Natural killer cell (primary cell): ENCODE measurements around the gene OLFM3. TPM values are rescaled to one million over a fixed set of nuclear protein-coding genes. Genes with fewer than 3 reads are reported as not detected.

Experiments
- ATAC-seq, 3 donors: fragments of 150-1000 bp in 2 of 3; fragments of 200-7000 bp in 1 of 3; cut with Tn5 transposase; 1 replicate in 1 of 3; 2 replicates in 2 of 3; pipeline ENCODE4 v1.10.0; 2021; ENCODE audit warnings: mild to moderate bottlenecking in 2 of 3, moderate library complexity in 2 of 3
- DNase-seq, 2 donors: peaks; one replicate each; pipeline versions ENCODE4 v3.0.0 to v3.0.0-alpha.2; 2013 to 2021; ENCODE audit warnings: mixed read lengths in 1 of 2
- H3K27ac ChIP-seq: one replicate; pipeline ENCODE4 v1.5.1; 2013; ENCODE audit warnings: mild to moderate bottlenecking, low read length
- H3K27me3 ChIP-seq: one replicate; pipeline ENCODE4 v1.6.1; 2013; ENCODE audit warnings: low read length; ENCODE audit not compliant: control insufficient read depth, insufficient read depth
- H3K36me3 ChIP-seq: one replicate; pipeline ENCODE4 v1.6.1; 2013; ENCODE audit warnings: low read length; ENCODE audit not compliant: control insufficient read depth, insufficient read depth
- H3K4me1 ChIP-seq: one replicate; pipeline ENCODE4 v1.6.1; 2013; ENCODE audit warnings: low read length; ENCODE audit not compliant: control insufficient read depth, insufficient read depth
- H3K4me3 ChIP-seq: one replicate; pipeline ENCODE4 v1.5.1; 2013; ENCODE audit warnings: low read length
- H3K9me3 ChIP-seq: one replicate; pipeline ENCODE4 v1.6.1; 2013; ENCODE audit warnings: low read length; ENCODE audit not compliant: control insufficient read depth, insufficient read depth
- H3K27ac Mint-ChIP-seq, 2 donors: one replicate each; pipeline ENCODE4 v1.8.0; 2022; ENCODE audit warnings: mild to moderate bottlenecking in 2 of 2, mixed read lengths in 2 of 2, moderate library complexity in 1 of 2
- H3K27me3 Mint-ChIP-seq, 2 donors: one replicate each; pipeline ENCODE4 v1.8.0; 2022; ENCODE audit warnings: low read depth in 2 of 2, mixed read lengths in 2 of 2
- H3K36me3 Mint-ChIP-seq: one replicate; pipeline ENCODE4 v1.8.0; 2022; ENCODE audit warnings: mixed read lengths
- H3K4me1 Mint-ChIP-seq, 2 donors: one replicate each; pipeline ENCODE4 v1.8.0; 2022; ENCODE audit warnings: mixed read lengths in 2 of 2
- H3K4me3 Mint-ChIP-seq: one replicate; pipeline ENCODE4 v1.8.0; 2022; ENCODE audit warnings: mild to moderate bottlenecking, moderate library complexity, mixed read lengths
- H3K9me3 Mint-ChIP-seq, 2 donors: one replicate each; pipeline ENCODE4 v1.8.0; 2022; ENCODE audit warnings: mixed read lengths in 2 of 2
- CTCF ChIP-seq: fragments of 200-600 bp; IDR thresholded peaks from one replicate; pipeline ENCODE4 v1.8.0; 2022; ENCODE audit warnings: antibody characterized with exemption
- WGBS: methylation state at CpG from one replicate; pipeline ENCODE4 v1.1.7; 2013; ENCODE audit warnings: missing lambda C conversion rate; ENCODE audit not compliant: insufficient coverage; 5-methylcytosine and 5-hydroxymethylcytosine counted together
- intact Hi-C: fragments of 100-400 bp; cut with micrococcal nuclease; formaldehyde crosslinking; loops from one replicate; pipeline ENCODE4 v1.14.2; 2022
- total RNA-seq, 4 donors: library from RNA; stranded (reverse); fragments of 120-200 nt in 1 of 4; gene quantifications; one replicate each; pipeline versions ENCODE4 v1.2.3 to v1.2.4, GENCODE V29; 2013 to 2022

Gene OLFM3
- total RNA-seq, 3 donors from 2014 or later (not counting 1 experiment from before 2014, with no cell fraction given) = not detected

GRCh38 chr1:101854271-101854670 is 142.5 kb downstream of the OLFM3 start:
- Mint-ChIP-seq H3K4me3 (no peak overlapping the region), H3K27me3 (no peaks in the 10 kb centered on the region), H3K4me1 (no peaks in the 10 kb centered on the region), H3K36me3 (no peaks in the 10 kb centered on the region), H3K27ac (no peak overlapping the region), H3K9me3 (peaks cover 0 to 6% of the 10 kb centered on the region in 2 donors)
- no peak for TF ChIP-seq CTCF
- no peaks in the 10 kb centered on the region for H3K4me1 ChIP-seq
- H3K4me3 ChIP-seq = no peak overlapping the region
- H3K27me3 ChIP-seq = no peaks in the 10 kb centered on the region
- DNase-seq (no peak), ATAC-seq (no peak)
- intact Hi-C loops = no loop called here
- no peak overlapping the region for H3K27ac ChIP-seq
- 82% methylated on average over 3 of the region's 3 CpGs for WGBS
- no peaks in the 10 kb centered on the region for H3K36me3 ChIP-seq
- H3K9me3 ChIP-seq = no peaks in the 10 kb centered on the region

- Histone ChIP-seq H3K27me3 (no peaks in the 10 kb centered on the region), H3K4me1 (no peaks in the 10 kb centered on the region), H3K4me3 (no peak overlapping the region), H3K36me3 (no peaks in the 10 kb centered on the region), H3K27ac (no peak overlapping the region), H3K9me3 (no peaks in the 10 kb centered on the region)
- ATAC-seq = no peak
- 73% methylated on average over 1 of the region's 1 CpG for WGBS
- Mint-ChIP-seq H3K36me3 (no peaks in the 10 kb centered on the region), H3K4me1 (no peaks in the 10 kb centered on the region), H3K4me3 (no peak overlapping the region), H3K9me3 (peaks cover 0 to 4% of the 10 kb centered on the region in 2 donors), H3K27ac (no peak overlapping the region), H3K27me3 (no peaks in the 10 kb centered on the region)
- no peak for DNase-seq
- no peak for TF ChIP-seq CTCF
- intact Hi-C loops = no loop called here
These were observed 143.8 kb downstream of the OLFM3 start for GRCh38 chr1:101852936-101853335.

- WGBS = 61% methylated on average over 1 of the region's 1 CpG
- intact Hi-C loops = no loop called here
- no peak overlapping the region for H3K4me3 Mint-ChIP-seq
- Histone ChIP-seq H3K9me3 (no peaks in the 10 kb centered on the region), H3K4me3 (no peak overlapping the region), H3K4me1 (no peaks in the 10 kb centered on the region), H3K27ac (no peak overlapping the region), H3K36me3 (no peaks in the 10 kb centered on the region), H3K27me3 (no peaks in the 10 kb centered on the region)
- no peak overlapping the region for H3K27ac Mint-ChIP-seq
- H3K4me1 Mint-ChIP-seq = no peaks in the 10 kb centered on the region
- no peaks in the 10 kb centered on the region for H3K9me3 Mint-ChIP-seq
- no peaks in the 10 kb centered on the region for H3K36me3 Mint-ChIP-seq
- H3K27me3 Mint-ChIP-seq = no peaks in the 10 kb centered on the region
- DNase-seq (no peak), ATAC-seq (no peak)
- no peak for TF ChIP-seq CTCF
These were observed 147.4 kb downstream of the OLFM3 start for GRCh38 chr1:101849356-101849755.

DNA sequence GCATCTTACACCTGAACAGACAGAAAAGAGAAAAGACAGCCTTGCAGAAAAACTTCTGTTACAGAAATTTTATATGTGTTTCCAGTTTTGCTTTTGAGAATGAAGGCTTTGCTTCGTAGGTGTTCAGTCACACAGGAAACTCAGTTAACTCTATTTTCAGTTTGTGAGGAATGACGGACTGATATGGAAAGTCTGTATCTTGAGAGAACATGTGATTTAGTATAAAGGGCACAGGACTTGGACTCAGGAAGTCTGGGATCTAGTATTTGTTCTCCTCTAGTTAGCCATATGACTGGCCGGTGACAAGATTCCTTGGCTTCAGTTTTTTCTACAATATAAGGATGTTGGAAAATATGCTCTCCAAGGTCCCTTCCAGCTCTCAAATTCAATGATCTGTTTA is 149.1 kb downstream of the OLFM3 start:
- Mint-ChIP-seq H3K27ac (no peak overlapping the region), H3K4me3 (no peak overlapping the region), H3K36me3 (no peaks in the 10 kb centered on the region), H3K9me3 (peaks cover 0 to 2% of the 10 kb centered on the region in 2 donors), H3K4me1 (no peaks in the 10 kb centered on the region), H3K27me3 (no peaks in the 10 kb centered on the region)
- no peak for TF ChIP-seq CTCF
- Histone ChIP-seq H3K27me3 (no peaks in the 10 kb centered on the region), H3K4me3 (no peak overlapping the region), H3K36me3 (no peaks in the 10 kb centered on the region), H3K27ac (no peak overlapping the region), H3K9me3 (no peaks in the 10 kb centered on the region), H3K4me1 (no peaks in the 10 kb centered on the region)
- ATAC-seq = no peak
- no peak for DNase-seq
- WGBS = 82% methylated on average over 3 of the region's 3 CpGs
- intact Hi-C loops = no loop called here
